Measurements from ENCODE around the gene RIC8A. TPM values are rescaled to one million over a fixed set of nuclear protein-coding genes. Genes with fewer than 3 reads are reported as not detected.

RIC8A gene
- 117 to 140 TPM (median 122 TPM) in 5 replicates for total RNA-seq (2022; extraction: Qiagen RNA extraction)

DNA sequence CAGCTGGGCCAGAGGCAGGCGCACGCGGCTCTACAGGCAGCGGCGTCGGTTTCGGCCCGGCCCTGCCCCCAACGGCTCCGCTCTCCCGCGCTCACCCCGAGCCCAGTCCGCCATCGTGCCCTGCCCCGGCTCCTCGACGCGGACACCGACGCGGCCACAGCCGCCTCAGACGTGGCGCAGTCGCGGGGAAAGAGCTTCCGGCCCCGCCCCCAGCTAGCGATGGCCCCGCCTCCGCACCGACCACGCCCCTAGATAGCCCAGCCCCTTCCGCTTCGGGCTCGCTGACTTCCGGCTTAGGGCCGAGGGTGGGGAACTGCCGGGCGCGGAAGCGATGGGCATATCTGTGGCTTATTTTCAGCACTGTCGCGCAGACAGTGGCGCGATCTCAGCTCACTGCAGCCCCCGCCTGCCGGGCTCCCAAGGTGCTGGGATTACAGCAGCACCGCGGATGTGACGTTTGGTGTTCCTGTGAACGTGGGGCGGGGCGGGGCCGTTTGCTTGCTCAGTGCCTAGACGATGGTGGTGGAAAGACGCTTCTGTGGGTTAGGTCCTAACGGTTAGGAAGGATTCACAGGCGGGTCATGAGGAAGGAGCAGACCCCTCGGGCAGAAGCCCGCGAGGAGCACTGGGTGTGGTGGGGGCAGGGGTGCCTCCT lies at the start of gene RIC8A, which contains the start of gene BET1L:
Gene RIC8A (plus strand): TSS at position 501 of the 655 bp plus-strand sequence. CDS start 1,147 bp downstream, outside the sequence.
Gene BET1L (minus strand): TSS at position 192 of the 655 bp plus-strand sequence. CDS start 78 bp downstream, at position 114.

DNA sequence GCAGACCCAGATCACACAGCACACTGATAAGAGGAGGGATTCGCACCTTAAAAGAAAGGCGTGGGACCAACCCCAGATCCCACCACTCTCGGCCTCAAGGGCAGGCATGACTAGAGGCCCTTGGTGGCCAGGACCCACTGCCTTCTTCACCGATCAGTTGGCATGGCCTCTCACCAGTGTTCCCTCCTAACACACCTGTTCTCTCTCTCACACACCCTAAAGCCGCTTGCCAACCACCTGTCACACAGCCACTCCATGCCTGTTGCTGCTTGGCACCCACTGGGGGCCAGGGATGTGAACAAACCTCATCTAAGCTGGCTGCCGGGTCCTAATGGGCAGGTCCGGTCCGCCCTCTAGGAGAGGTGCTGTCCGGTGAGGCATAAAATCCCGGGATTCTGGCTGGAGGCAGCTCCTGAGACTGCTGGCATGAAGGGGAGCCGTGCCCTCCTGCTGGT lies 14.8 kb upstream of the RIC8A start, which contains the start of gene SCGB1C1:
Gene SCGB1C1 (plus strand): TSS at position 405 of the 455 bp plus-strand sequence. CDS start 22 bp downstream, at position 427.

DNA sequence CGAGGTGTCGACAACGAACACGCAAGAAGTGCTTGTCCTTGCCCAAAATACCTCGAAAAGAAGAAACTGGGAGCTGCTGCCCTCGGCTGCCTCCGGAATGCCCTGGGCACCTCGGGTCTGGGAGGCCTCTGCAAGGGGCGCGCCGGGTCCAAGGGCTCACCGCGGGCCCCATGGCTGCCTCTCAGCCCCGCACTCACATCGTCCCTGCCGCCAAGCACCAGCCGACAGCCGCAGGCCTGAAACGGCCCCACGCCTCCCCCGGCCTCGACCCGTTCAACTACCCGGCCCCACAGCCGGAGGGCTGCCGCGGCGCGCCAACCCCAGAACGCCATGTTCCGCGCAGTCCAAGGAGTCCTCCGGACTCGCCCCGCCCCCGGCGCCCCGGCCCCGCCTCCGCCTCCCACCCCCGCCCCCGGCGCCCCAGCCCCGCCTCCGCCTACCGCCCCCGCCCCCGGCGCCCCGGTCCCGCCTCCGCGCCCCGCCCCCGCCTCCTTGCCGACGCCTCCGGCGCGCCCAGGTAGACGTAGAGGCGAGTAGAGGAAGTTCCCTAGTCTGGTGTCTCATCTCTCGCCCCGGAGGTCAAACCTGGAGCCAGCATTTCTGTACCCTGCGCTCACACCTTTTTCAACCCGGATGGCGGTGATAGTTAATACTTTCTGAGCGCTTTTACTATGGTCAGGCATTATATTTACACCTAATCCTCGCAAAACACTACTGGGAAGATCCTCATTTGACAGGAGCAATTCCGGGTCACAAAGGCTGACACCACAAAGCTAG lies 28.7 kb downstream of the RIC8A start, which contains the start of gene SIRT3:
Gene SIRT3 (minus strand): TSS at position 346 of the 777 bp plus-strand sequence. CDS start 14 bp downstream, at position 332.

DNA sequence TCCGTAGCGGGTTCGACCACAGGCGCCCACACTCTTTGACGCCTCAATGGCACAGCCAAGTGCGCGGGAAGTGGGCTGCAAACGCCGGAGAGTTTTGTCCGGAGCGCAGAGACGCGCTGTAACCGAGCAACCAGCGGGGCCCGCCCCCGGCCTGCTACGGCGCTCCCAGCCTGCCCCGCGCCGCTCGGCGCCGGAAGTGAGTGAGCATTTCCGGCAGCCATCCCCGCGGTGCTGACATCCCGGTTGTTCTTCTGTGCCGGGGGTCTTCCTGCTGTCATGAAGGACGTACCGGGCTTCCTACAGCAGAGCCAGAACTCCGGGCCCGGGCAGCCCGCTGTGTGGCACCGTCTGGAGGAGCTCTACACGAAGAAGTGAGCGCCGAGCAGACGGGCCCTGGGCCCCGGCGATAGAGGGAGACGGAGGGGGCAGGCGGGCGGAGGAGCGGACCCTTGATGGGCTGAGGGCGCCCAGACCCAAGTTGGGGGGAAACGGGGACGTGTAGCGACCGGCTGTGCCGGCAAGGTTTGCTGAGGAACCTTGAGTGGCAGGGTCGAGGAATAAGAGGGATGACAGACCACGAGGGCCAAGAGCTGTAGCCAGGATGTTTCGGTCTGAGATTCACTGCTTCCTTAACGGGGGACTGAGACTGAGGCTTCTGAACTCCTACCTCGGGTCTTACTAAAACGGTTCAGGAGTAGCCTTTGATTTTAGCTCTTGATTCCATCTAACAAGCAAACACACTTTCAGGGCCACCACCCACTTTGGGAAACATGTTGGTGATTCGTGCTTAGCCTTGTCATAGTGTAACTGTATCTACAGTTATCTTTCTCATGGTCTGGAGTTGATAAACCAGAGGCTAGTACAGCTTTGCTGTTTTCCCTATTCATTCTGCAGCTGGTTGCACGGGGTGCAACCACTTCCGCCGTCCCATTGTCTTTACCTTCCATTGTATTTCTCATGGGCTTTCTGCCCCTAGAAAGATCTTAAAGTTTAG lies 29.6 kb downstream of the RIC8A start, which contains the start of gene PSMD13:
Gene PSMD13 (plus strand): TSS at position 203 of the 994 bp plus-strand sequence. CDS start 74 bp downstream, at position 277.

Other genes starting within 250 kb of the RIC8A start
- gene SCGB1C1, start 14.6 kb upstream of the RIC8A start, total RNA-seq (2022; extraction: Qiagen RNA extraction) = not detected in 5 replicates
- 37.3 to 46.4 TPM (median 44.1 TPM) in 5 replicates for gene BET1L, start 309 bp upstream of the RIC8A start, total RNA-seq (2022; extraction: Qiagen RNA extraction)
- gene SIRT3, start 28.6 kb downstream of the RIC8A start, total RNA-seq (2022; extraction: Qiagen RNA extraction) = 18.1 to 24.4 TPM (median 19.8 TPM) in 5 replicates
- gene PSMD13, start 29.3 kb downstream of the RIC8A start, total RNA-seq (2022; extraction: Qiagen RNA extraction) = 166 to 190 TPM (median 177 TPM) in 5 replicates
- not detected in 5 replicates for gene NLRP6, start 70.7 kb downstream of the RIC8A start, total RNA-seq (2022; extraction: Qiagen RNA extraction)
- 6.8 to 14.5 TPM (median 11.5 TPM) in 5 replicates for gene PGGHG, start 81.4 kb downstream of the RIC8A start, total RNA-seq (2022; extraction: Qiagen RNA extraction)
- not detected in 5 replicates for gene IFITM5, start 91.8 kb downstream of the RIC8A start, total RNA-seq (2022; extraction: Qiagen RNA extraction)
- gene IFITM2, start 100.1 kb downstream of the RIC8A start, total RNA-seq (2022; extraction: Qiagen RNA extraction) = 57.0 to 66.9 TPM (median 63.2 TPM) in 5 replicates
- 0.36 to 0.80 TPM (median 0.52 TPM) in 5 replicates for gene IFITM1, start 106.3 kb downstream of the RIC8A start, total RNA-seq (2022; extraction: Qiagen RNA extraction)
- gene IFITM3, start 113.2 kb downstream of the RIC8A start, total RNA-seq (2022; extraction: Qiagen RNA extraction) = 23.0 to 37.6 TPM (median 29.5 TPM) in 5 replicates
- gene B4GALNT4, start 161.8 kb downstream of the RIC8A start, total RNA-seq (2022; extraction: Qiagen RNA extraction) = 11.8 to 23.3 TPM (median 18.8 TPM) in 5 replicates
- gene PKP3, start 186.5 kb downstream of the RIC8A start, total RNA-seq (2022; extraction: Qiagen RNA extraction) = 24.1 to 42.6 TPM (median 38.1 TPM) in 5 replicates
- 62.5 to 93.9 TPM (median 85.8 TPM) in 5 replicates for gene SIGIRR, start 207.3 kb downstream of the RIC8A start, total RNA-seq (2022; extraction: Qiagen RNA extraction)
- 0.64 to 1.3 TPM (median 0.88 TPM) in 5 replicates for gene ANO9, start 234.3 kb downstream of the RIC8A start, total RNA-seq (2022; extraction: Qiagen RNA extraction)
- 33.8 to 48.0 TPM (median 43.2 TPM) in 5 replicates for gene PTDSS2, start 242.6 kb downstream of the RIC8A start, total RNA-seq (2022; extraction: Qiagen RNA extraction)

Measured in A549 treated with Mapracorat at 1 μM for 4 hours (cell line).